Panc1 (cell line): ENCODE measurements around the gene SAT1. TPM values are rescaled to one million over a fixed set of nuclear protein-coding genes. Genes with fewer than 3 reads are reported as not detected.

Source experiments
- ATAC-seq: fragments of 200-7000 bp; cut with Tn5 transposase; 2 replicates; pipeline ENCODE4 v1.9.1; 2020; ENCODE audit warnings: mild to moderate bottlenecking, moderate library complexity
- BruUV-seq: library from RNA; stranded (reverse); fragments of 400-500 nt; replicated peaks from 2 replicates; lab custom pipeline; 2021; lab: Mats Ljungman, UMichigan
- CTCF ChIA-PET: fragments of 300-600 bp; sonication (Branson Sonifier 250); formaldehyde crosslinking; loops from one replicate; lab custom pipeline; 2022; ENCODE audit warnings: antibody characterized with exemption; lab: Charles Lee
- POLR2A ChIA-PET: fragments of 300-600 bp; sonication (Branson Sonifier 250); formaldehyde crosslinking; loops from one replicate; lab custom pipeline; 2022; ENCODE audit warnings: antibody characterized with exemption; lab: Charles Lee
- DNase-seq: peaks from one replicate; pipeline ENCODE4 v3.0.0-alpha.2; 2010; ENCODE audit warnings: low read depth, low spot score
- H3K27ac ChIP-seq: 2 replicates; pipeline ENCODE4 v1.5.1; 2011; ENCODE audit warnings: mild to moderate bottlenecking, low read length, inconsistent platforms
- H3K27me3 ChIP-seq: fragments of 200-500 bp; sonication (Bioruptor generic); 2 replicates; pipeline ENCODE4 v1.6.0; 2014; ENCODE audit warnings: low read length, inconsistent platforms; ENCODE audit not compliant: control insufficient read depth, insufficient read depth
- H3K36me3 ChIP-seq: fragments of 200-500 bp; sonication (Bioruptor generic); 2 replicates; pipeline ENCODE4 v1.5.1; 2014; ENCODE audit warnings: inconsistent platforms, mild to moderate bottlenecking, low read length, moderate library complexity; ENCODE audit not compliant: control insufficient read depth, insufficient read depth
- H3K4me1 ChIP-seq: 2 replicates; pipeline ENCODE4 v1.5.1; 2011; ENCODE audit warnings: inconsistent platforms, mild to moderate bottlenecking, low read length, moderate library complexity; ENCODE audit not compliant: control insufficient read depth, insufficient read depth
- H3K4me3 ChIP-seq, 2 experiments: 2 replicates each; pipeline ENCODE4 v1.5.1; 2011 to 2012; ENCODE audit warnings: low read depth in 2 of 2, low read length in 2 of 2, mild to moderate bottlenecking in 2 of 2, inconsistent platforms in 1 of 2, moderate library complexity in 1 of 2
- H3K9me3 ChIP-seq: fragments of 200-500 bp; sonication (Bioruptor generic); 2 replicates; pipeline ENCODE4 v1.5.1; 2014; ENCODE audit warnings: low read depth, mild to moderate bottlenecking, inconsistent platforms, low read length, moderate library complexity; ENCODE audit not compliant: control insufficient read depth, insufficient read depth
- CTCF ChIP-seq: fragments of 450-650 bp; IDR thresholded peaks from 2 replicates; pipeline ENCODE4 v1.5.1; 2017; ENCODE audit warnings: mild to moderate bottlenecking
- POLR2AphosphoS5 ChIP-seq: IDR thresholded peaks from 2 replicates; pipeline ENCODE4 v1.6.1; 2012; ENCODE audit warnings: mild to moderate bottlenecking, low read depth, low read length, moderate library complexity
- REST ChIP-seq, 2 experiments: IDR thresholded peaks; 2 replicates each; pipeline ENCODE4 v1.6.1; 2011 to 2012; ENCODE audit warnings: low read depth in 2 of 2, control low read depth in 1 of 2, low read length in 1 of 2, mild to moderate bottlenecking in 1 of 2, moderate library complexity in 1 of 2; ENCODE audit not compliant: insufficient read depth in 1 of 2
- SIN3A ChIP-seq: IDR thresholded peaks from 2 replicates; pipeline ENCODE4 v1.6.1; 2012; ENCODE audit warnings: low read depth, mild to moderate bottlenecking, low read length, moderate library complexity, borderline replicate concordance; ENCODE audit not compliant: insufficient read depth
- TCF7L2 ChIP-seq: IDR thresholded peaks from 2 replicates; pipeline ENCODE4 v1.6.1; 2011; ENCODE audit warnings: mild to moderate bottlenecking, low read depth, low read length, inconsistent platforms
- in situ Hi-C: cut with HindIII; loops from 2 replicates; pipeline ENCODE4 v1.10.0; 2016; ENCODE audit warnings: low sequenced_read_pairs, low pct_unique_long_range_greater_than_20kb
- intact Hi-C: fragments of 100-400 bp; cut with micrococcal nuclease; formaldehyde crosslinking; loops from one replicate; pipeline ENCODE4 v1.10.0; 2022; ENCODE audit not compliant: unreplicated experiment
- total RNA-seq: library from RNA; stranded (reverse); gene quantifications from one replicate; pipeline ENCODE4 v1.2.1, GENCODE V29; 2021; ENCODE audit not compliant: unreplicated experiment

Gene SAT1
- total RNA-seq, 1 experiment from 2014 or later = 173 TPM

GRCh38 chrX:23795221-23795620, 12.2 kb downstream of the SAT1 start:
- no peaks in the 10 kb centered on the region for H3K27me3 ChIP-seq
- intact Hi-C loops = no loop called here
- no peaks in the 10 kb centered on the region for H3K36me3 ChIP-seq
- H3K4me1 ChIP-seq = peaks cover 2% of the 10 kb centered on the region; the same call in 1 of the 2 replicates
- POLR2A ChIA-PET = no interaction called here
- H3K4me3 ChIP-seq = no peak overlapping the region
- BruUV-seq = no TSS peak
- no peaks in the 10 kb centered on the region for H3K9me3 ChIP-seq
- CTCF ChIA-PET = no interaction called here
- H3K27ac ChIP-seq = no peak overlapping the region
- TF ChIP-seq TCF7L2 (no peak), REST (IDR thresholded peaks at IDR 0.05; ENCODE audit: insufficient read depth in 1 of 2, low read depth in 2 of 2, low read length in 1 of 2) (no peak), POLR2AphosphoS5 (no peak), SIN3A (no peak), CTCF (no peak)
- in situ Hi-C loops = no loop called here
- no peak for DNase-seq
- ATAC-seq = no peak

GRCh38 chrX:23797371-23798128, 14.6 kb downstream of the SAT1 start:
- no peak; the same call in 1 of the 2 replicates for ATAC-seq
- no peak for DNase-seq
- Histone ChIP-seq H3K36me3 (no peaks in the 10 kb centered on the region), H3K27ac (peak overlapping the region; percentile 29; the same call in 1 of the 2 replicates), H3K4me1 (peaks cover 2% of the 10 kb centered on the region; the same call in 1 of the 2 replicates), H3K27me3 (no peaks in the 10 kb centered on the region), H3K4me3 (no peak overlapping the region), H3K9me3 (no peaks in the 10 kb centered on the region)
- TF ChIP-seq CTCF (no peak), POLR2AphosphoS5 (no peak)
- CTCF ChIA-PET = interaction anchor here (0.6 to 1.0 kb wide), 2 partner anchors 15 to 103 kb away, joined by 3 to 4 read pairs; partner anchors contain the start of gene SAT1
- POLR2A ChIA-PET = no interaction called here
- in situ Hi-C loops (no loop called here), intact Hi-C loops (no loop called here)
- BruUV-seq = no TSS peak
